HCT116 (cell line): ENCODE data around the gene SULT1A2. TPM values are rescaled to one million over a fixed set of nuclear protein-coding genes. Genes with fewer than 3 reads are reported as not detected.

ENCODE experiments used
- ATAC-seq: fragments of 200-7000 bp; cut with Tn5 transposase; 2 replicates; pipeline ENCODE4 v1.9.1; 2020; ENCODE audit warnings: mild to moderate bottlenecking, moderate library complexity
- BruUV-seq: library from RNA; stranded (reverse); fragments of 400-500 nt; replicated peaks from 2 replicates; lab custom pipeline; 2021; lab: Mats Ljungman, UMichigan
- CTCF ChIA-PET: fragments of 300-600 bp; sonication (Branson Sonifier 250); formaldehyde crosslinking; loops from one replicate; lab custom pipeline; 2021; ENCODE audit warnings: antibody characterized with exemption; lab: Charles Lee
- POLR2A ChIA-PET: fragments of 300-600, 350-600 bp; sonication (Branson Sonifier 250); formaldehyde crosslinking; loops from one replicate; lab custom pipeline; 2021; ENCODE audit warnings: antibody characterized with exemption; lab: Charles Lee
- RAD21 ChIA-PET, 2 experiments: fragments of 300-600 bp; sonication (Branson Sonifier 250); formaldehyde crosslinking; loops; one replicate each; lab custom pipeline; 2023; ENCODE audit warnings: low total read pairs in 2 of 2; ENCODE audit not compliant: uncharacterized antibody in 2 of 2, unreplicated experiment in 2 of 2, low non-redundant PET in 1 of 2; lab: Charles Lee
- DNase-seq: peaks from one replicate; pipeline ENCODE4 v3.0.0-alpha.2; 2010; ENCODE audit warnings: low read depth, low spot score
- H2AFZ ChIP-seq: fragments of 200-600 bp; shearing (Covaris generic), sonication (generic); 2 replicates; pipeline ENCODE4 v1.6.1; 2017; ENCODE audit warnings: low read depth, mixed run types, mixed read lengths, antibody characterized with exemption, low read length; ENCODE audit not compliant: poor library complexity, severe bottlenecking
- H3K27ac ChIP-seq: 2 replicates; pipeline ENCODE4 v1.5.1; 2012; ENCODE audit warnings: low read depth, low read length
- H3K27me3 ChIP-seq: fragments of 200-600 bp; sonication (generic); 2 replicates; pipeline ENCODE4 v1.6.1; 2016; ENCODE audit warnings: mixed run types, low read length, mixed read lengths; ENCODE audit not compliant: insufficient read depth
- H3K36me3 ChIP-seq, 2 experiments: fragments of 200-500 bp in 1 of 2; fragments of 200-600 bp in 1 of 2; sonication (Bioruptor generic) in 1 of 2; sonication (generic) in 1 of 2; 2 replicates each; pipeline versions ENCODE4 v1.5.1 to v1.6.1; 2014 to 2016; ENCODE audit warnings: low read length in 2 of 2, inconsistent platforms in 1 of 2, mixed read lengths in 1 of 2, mixed run types in 1 of 2; ENCODE audit not compliant: insufficient read depth in 2 of 2, control insufficient read depth in 1 of 2
- H3K4me1 ChIP-seq, 2 experiments: fragments of 200-600 bp in 1 of 2; sonication (generic) in 1 of 2; 2 replicates each; pipeline versions ENCODE4 v1.5.1 to v1.6.1; 2012 to 2017; ENCODE audit warnings: low read length in 2 of 2, inconsistent platforms in 1 of 2, mild to moderate bottlenecking in 1 of 2, mixed read lengths in 1 of 2, mixed run types in 1 of 2, moderate library complexity in 1 of 2; ENCODE audit not compliant: insufficient read depth in 2 of 2, control insufficient read depth in 1 of 2
- H3K4me2 ChIP-seq: fragments of 200-600 bp; sonication (generic); 2 replicates; pipeline ENCODE4 v1.6.1; 2017; ENCODE audit warnings: mixed run types, low read length, mixed read lengths
- H3K4me3 ChIP-seq, 2 experiments: fragments of 200-600 bp in 1 of 2; sonication (generic) in 1 of 2; replicated peaks in 1 of 2; 2 replicates each; pipeline ENCODE4 v1.5.1; 2011 to 2016; ENCODE audit warnings: low read length in 2 of 2, control low read depth in 1 of 2, low read depth in 1 of 2, mild to moderate bottlenecking in 1 of 2, mixed read lengths in 1 of 2, mixed run types in 1 of 2
- H3K79me2 ChIP-seq: fragments of 200-600 bp; sonication (generic); 2 replicates; pipeline ENCODE4 v1.6.1; 2017; ENCODE audit warnings: mild to moderate bottlenecking, mixed run types, low read length, moderate library complexity, mixed read lengths; ENCODE audit not compliant: insufficient read depth
- H3K9ac ChIP-seq: fragments of 200-600 bp; sonication (generic); 2 replicates; pipeline ENCODE4 v1.6.1; 2016; ENCODE audit warnings: low read length, mixed read lengths
- H3K9me2 ChIP-seq: fragments of 200-600 bp; sonication (generic), shearing (Covaris generic); 2 replicates; pipeline ENCODE4 v1.6.1; 2017; ENCODE audit warnings: mixed run types, mild to moderate bottlenecking, moderate library complexity; ENCODE audit not compliant: insufficient read depth
- H3K9me3 ChIP-seq, 2 experiments: fragments of 200-500 bp in 1 of 2; fragments of 200-600 bp in 1 of 2; sonication (Bioruptor generic) in 1 of 2; sonication (generic) in 1 of 2; 2 replicates each; pipeline ENCODE4 v1.6.1; 2014 to 2017; ENCODE audit warnings: low read length in 2 of 2, mixed read lengths in 2 of 2, inconsistent platforms in 1 of 2, low read depth in 1 of 2, mild to moderate bottlenecking in 1 of 2, mixed run types in 1 of 2, moderate library complexity in 1 of 2; ENCODE audit not compliant: control insufficient read depth in 1 of 2, insufficient read depth in 1 of 2
- H4K20me1 ChIP-seq: fragments of 200-600 bp; sonication (generic), shearing (Covaris generic); 2 replicates; pipeline ENCODE4 v1.6.1; 2017; ENCODE audit warnings: mixed run types, mild to moderate bottlenecking, moderate library complexity; ENCODE audit not compliant: insufficient read depth
- CBX3 ChIP-seq: IDR thresholded peaks from 2 replicates; pipeline ENCODE4 v1.6.1; 2012; ENCODE audit warnings: low read depth
- CEBPB ChIP-seq: IDR thresholded peaks from 2 replicates; pipeline ENCODE4 v1.6.1; 2012; ENCODE audit warnings: low read depth
- EGR1 ChIP-seq: IDR thresholded peaks from 2 replicates; pipeline ENCODE4 v1.6.1; 2012; ENCODE audit warnings: low read depth
- ELF1 ChIP-seq: IDR thresholded peaks from 2 replicates; pipeline ENCODE4 v1.6.1; 2012; ENCODE audit warnings: low read depth, borderline replicate concordance
- EZH2 ChIP-seq: fragments of 200-600 bp; sonication (generic); IDR thresholded peaks from 2 replicates; pipeline ENCODE4 v1.6.1; 2017; ENCODE audit warnings: antibody characterized with exemption, mixed run types
- FOSL1 ChIP-seq: IDR thresholded peaks from 2 replicates; pipeline ENCODE4 v1.6.1; 2012; ENCODE audit warnings: low read depth
- POLR2AphosphoS5 ChIP-seq: IDR thresholded peaks from 2 replicates; pipeline ENCODE4 v1.6.1; 2011; ENCODE audit warnings: mild to moderate bottlenecking, low read depth, low read length, moderate library complexity
- RAD21 ChIP-seq: IDR thresholded peaks from 2 replicates; pipeline ENCODE4 v1.6.1; 2012; ENCODE audit warnings: low read depth, mild to moderate bottlenecking
- SP1 ChIP-seq: IDR thresholded peaks from 2 replicates; pipeline ENCODE4 v1.6.1; 2012; ENCODE audit warnings: low read depth
- SRF ChIP-seq: IDR thresholded peaks from 2 replicates; pipeline ENCODE4 v1.6.1; 2012; ENCODE audit warnings: low read depth
- TCF7L2 ChIP-seq: IDR thresholded peaks from 2 replicates; pipeline ENCODE4 v1.7.0; 2011; ENCODE audit warnings: borderline replicate concordance, inconsistent platforms; ENCODE audit not compliant: insufficient read depth, insufficient read length; ENCODE audit errors: extremely low read depth
- YY1 ChIP-seq: IDR thresholded peaks from 2 replicates; pipeline ENCODE4 v1.6.1; 2011; ENCODE audit warnings: low read length, low read depth, moderate library complexity, mild to moderate bottlenecking; ENCODE audit not compliant: insufficient replicate concordance; ENCODE audit errors: extremely low read depth
- ZFX ChIP-seq: fragments of 450-650 bp; IDR thresholded peaks from 2 replicates; pipeline ENCODE4 v1.6.1; 2017
- ZNF274 ChIP-seq: fragments of 200-500 bp; sonication (Bioruptor generic); IDR thresholded peaks from 2 replicates; pipeline ENCODE4 v1.6.1; 2014; ENCODE audit warnings: mild to moderate bottlenecking, low read depth, low read length, inconsistent platforms
- intact Hi-C: fragments of 100-400 bp; cut with micrococcal nuclease; formaldehyde crosslinking; loops from 2 replicates; pipeline ENCODE4 v1.10.0; 2022
- total RNA-seq: library from RNA; stranded (reverse); gene quantifications from one replicate; pipeline ENCODE4 v1.2.1, GENCODE V29; 2021; ENCODE audit not compliant: unreplicated experiment
- TF ChIP-seq, protein P1 (sequence below): IDR thresholded peaks from 2 replicates; pipeline ENCODE4 v1.6.1; 2011; ENCODE audit warnings: mild to moderate bottlenecking, low read length, moderate library complexity; ENCODE audit not compliant: insufficient replicate concordance; ENCODE audit errors: extremely low read depth
- TF ChIP-seq, protein P2 (sequence below): IDR thresholded peaks from 2 replicates; pipeline ENCODE4 v1.6.1; 2012; ENCODE audit warnings: low read depth

The SULT1A2 gene
- total RNA-seq, 1 experiment from 2014 or later = 1.9 TPM

DNA sequence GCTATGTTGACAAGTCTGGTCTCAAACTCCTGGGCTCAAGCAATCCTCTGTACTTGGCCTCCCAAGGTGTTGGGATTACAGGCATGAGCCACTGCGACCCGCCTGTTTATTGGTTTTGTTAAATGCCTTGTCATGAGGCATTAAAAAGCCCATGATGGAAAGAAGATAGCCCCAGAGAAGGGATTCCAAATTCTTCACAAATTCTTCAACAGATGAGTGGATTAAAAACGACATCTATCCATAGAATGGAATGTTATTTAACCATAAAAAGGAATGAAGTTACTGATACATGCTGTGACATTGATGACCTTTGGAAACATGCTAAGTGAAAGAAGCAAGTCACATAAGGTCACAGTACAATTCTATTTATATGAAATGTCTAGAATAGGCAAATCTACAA, 38.4 kb downstream of the SULT1A2 start:
- H3K27ac ChIP-seq = no peak overlapping the region
- TF ChIP-seq, protein P1, sequence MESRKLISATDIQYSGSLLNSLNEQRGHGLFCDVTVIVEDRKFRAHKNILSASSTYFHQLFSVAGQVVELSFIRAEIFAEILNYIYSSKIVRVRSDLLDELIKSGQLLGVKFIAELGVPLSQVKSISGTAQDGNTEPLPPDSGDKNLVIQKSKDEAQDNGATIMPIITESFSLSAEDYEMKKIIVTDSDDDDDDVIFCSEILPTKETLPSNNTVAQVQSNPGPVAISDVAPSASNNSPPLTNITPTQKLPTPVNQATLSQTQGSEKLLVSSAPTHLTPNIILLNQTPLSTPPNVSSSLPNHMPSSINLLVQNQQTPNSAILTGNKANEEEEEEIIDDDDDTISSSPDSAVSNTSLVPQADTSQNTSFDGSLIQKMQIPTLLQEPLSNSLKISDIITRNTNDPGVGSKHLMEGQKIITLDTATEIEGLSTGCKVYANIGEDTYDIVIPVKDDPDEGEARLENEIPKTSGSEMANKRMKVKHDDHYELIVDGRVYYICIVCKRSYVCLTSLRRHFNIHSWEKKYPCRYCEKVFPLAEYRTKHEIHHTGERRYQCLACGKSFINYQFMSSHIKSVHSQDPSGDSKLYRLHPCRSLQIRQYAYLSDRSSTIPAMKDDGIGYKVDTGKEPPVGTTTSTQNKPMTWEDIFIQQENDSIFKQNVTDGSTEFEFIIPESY = no peak
- no peak for TF ChIP-seq EGR1
- no peak for TF ChIP-seq CBX3
- no peak for TF ChIP-seq POLR2AphosphoS5
- TF ChIP-seq EZH2 = no peak
- no peak for TF ChIP-seq SRF
- RAD21 ChIA-PET = no interaction called here
- intact Hi-C loops = no loop called here
- POLR2A ChIA-PET = no interaction called here
- no peak overlapping the region for H2AFZ ChIP-seq
- no peaks in the 10 kb centered on the region for H3K27me3 ChIP-seq
- no TSS peak for BruUV-seq
- no peaks in the 10 kb centered on the region for H3K9me2 ChIP-seq
- H3K9ac ChIP-seq = no peak overlapping the region
- ATAC-seq (no peak), DNase-seq (no peak)
- no peaks in the 10 kb centered on the region for H4K20me1 ChIP-seq
- H3K79me2 ChIP-seq = peaks cover 6% of the 10 kb centered on the region; the same call in 1 of the 2 replicates
- CTCF ChIA-PET = no interaction called here
- H3K4me1 ChIP-seq = peaks cover 5 to 13% of the 10 kb centered on the region in 2 experiments; a peak in 3 of 4 replicates
- H3K4me3 ChIP-seq = no peak overlapping the region
- no peaks in the 10 kb centered on the region for H3K9me3 ChIP-seq
- H3K36me3 ChIP-seq = no peaks in the 10 kb centered on the region; a peak in 1 of 4 replicates
- H3K4me2 ChIP-seq = no peak overlapping the region

DNA sequence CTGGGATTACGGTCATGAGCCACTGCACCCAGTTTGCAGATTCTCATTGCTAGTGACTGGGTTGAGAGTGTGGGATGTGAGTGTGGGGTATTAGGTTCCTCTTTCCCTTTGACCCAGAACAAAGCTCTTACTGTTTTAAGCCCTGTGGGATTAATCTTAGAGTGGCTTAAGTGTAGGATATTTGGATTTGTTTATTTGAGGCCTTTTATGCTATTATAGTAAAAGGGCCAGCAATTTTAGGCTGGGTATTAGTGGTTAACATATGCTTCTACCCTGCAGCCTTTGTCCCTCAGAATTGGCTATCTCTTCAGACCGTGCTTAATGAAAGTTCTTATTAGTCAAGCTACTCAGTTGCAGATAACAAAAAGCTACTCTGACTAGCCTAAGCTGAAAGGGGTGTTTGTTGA, 39.9 kb downstream of the SULT1A2 start:
- ATAC-seq = no peak
- H3K36me3 ChIP-seq = no peaks in the 10 kb centered on the region; a peak in 1 of 4 replicates
- H3K4me2 ChIP-seq = no peak overlapping the region
- no peak overlapping the region for H3K9ac ChIP-seq
- ChIA-PET CTCF (no interaction called here), RAD21 (no interaction called here), POLR2A (no interaction called here)
- no peaks in the 10 kb centered on the region for H3K9me3 ChIP-seq
- no peak overlapping the region for H2AFZ ChIP-seq
- no peaks in the 10 kb centered on the region for H3K9me2 ChIP-seq
- H4K20me1 ChIP-seq = no peaks in the 10 kb centered on the region
- H3K27ac ChIP-seq = no peak overlapping the region
- peaks cover 5 to 17% of the 10 kb centered on the region in 2 experiments; a peak in 3 of 4 replicates for H3K4me1 ChIP-seq
- H3K4me3 ChIP-seq = no peak overlapping the region
- BruUV-seq = no TSS peak
- intact Hi-C loops = no loop called here
- peaks cover 6% of the 10 kb centered on the region; the same call in 1 of the 2 replicates for H3K79me2 ChIP-seq
- DNase-seq = no peak
- no peaks in the 10 kb centered on the region for H3K27me3 ChIP-seq
- TF ChIP-seq CEBPB (no peak), SP1 (no peak), RAD21 (no peak), SRF (no peak), EGR1 (no peak), YY1 (no peak), CBX3 (no peak), FOSL1 (no peak), ZFX (no peak), POLR2AphosphoS5 (no peak), ZNF274 (no peak), ELF1 (no peak), TCF7L2 (no peak)
- TF ChIP-seq, protein P2, sequence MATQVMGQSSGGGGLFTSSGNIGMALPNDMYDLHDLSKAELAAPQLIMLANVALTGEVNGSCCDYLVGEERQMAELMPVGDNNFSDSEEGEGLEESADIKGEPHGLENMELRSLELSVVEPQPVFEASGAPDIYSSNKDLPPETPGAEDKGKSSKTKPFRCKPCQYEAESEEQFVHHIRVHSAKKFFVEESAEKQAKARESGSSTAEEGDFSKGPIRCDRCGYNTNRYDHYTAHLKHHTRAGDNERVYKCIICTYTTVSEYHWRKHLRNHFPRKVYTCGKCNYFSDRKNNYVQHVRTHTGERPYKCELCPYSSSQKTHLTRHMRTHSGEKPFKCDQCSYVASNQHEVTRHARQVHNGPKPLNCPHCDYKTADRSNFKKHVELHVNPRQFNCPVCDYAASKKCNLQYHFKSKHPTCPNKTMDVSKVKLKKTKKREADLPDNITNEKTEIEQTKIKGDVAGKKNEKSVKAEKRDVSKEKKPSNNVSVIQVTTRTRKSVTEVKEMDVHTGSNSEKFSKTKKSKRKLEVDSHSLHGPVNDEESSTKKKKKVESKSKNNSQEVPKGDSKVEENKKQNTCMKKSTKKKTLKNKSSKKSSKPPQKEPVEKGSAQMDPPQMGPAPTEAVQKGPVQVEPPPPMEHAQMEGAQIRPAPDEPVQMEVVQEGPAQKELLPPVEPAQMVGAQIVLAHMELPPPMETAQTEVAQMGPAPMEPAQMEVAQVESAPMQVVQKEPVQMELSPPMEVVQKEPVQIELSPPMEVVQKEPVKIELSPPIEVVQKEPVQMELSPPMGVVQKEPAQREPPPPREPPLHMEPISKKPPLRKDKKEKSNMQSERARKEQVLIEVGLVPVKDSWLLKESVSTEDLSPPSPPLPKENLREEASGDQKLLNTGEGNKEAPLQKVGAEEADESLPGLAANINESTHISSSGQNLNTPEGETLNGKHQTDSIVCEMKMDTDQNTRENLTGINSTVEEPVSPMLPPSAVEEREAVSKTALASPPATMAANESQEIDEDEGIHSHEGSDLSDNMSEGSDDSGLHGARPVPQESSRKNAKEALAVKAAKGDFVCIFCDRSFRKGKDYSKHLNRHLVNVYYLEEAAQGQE = no peak
